IPS-15b (cell line): ENCODE data around the gene CHST8.

Source experiments
- H3K27me3 ChIP-seq: one replicate; pipeline ENCODE4 v1.6.1; 2013; ENCODE audit warnings: low read length; ENCODE audit not compliant: control insufficient read depth, insufficient read depth
- H3K36me3 ChIP-seq: one replicate; pipeline ENCODE4 v1.6.1; 2013; ENCODE audit warnings: low read length; ENCODE audit not compliant: control insufficient read depth, insufficient read depth
- H3K4me1 ChIP-seq: one replicate; pipeline ENCODE4 v1.6.1; 2013; ENCODE audit warnings: mild to moderate bottlenecking, low read length; ENCODE audit not compliant: control insufficient read depth, insufficient read depth
- H3K4me3 ChIP-seq: one replicate; pipeline ENCODE4 v1.5.1; 2013; ENCODE audit warnings: low read depth, low read length
- H3K9ac ChIP-seq: one replicate; pipeline ENCODE4 v1.6.1; 2013; ENCODE audit warnings: low read depth, mild to moderate bottlenecking, low read length
- H3K9me3 ChIP-seq: one replicate; pipeline ENCODE4 v1.6.1; 2013; ENCODE audit warnings: mild to moderate bottlenecking, low read length; ENCODE audit not compliant: control insufficient read depth, insufficient read depth

The CHST8 gene

DNA sequence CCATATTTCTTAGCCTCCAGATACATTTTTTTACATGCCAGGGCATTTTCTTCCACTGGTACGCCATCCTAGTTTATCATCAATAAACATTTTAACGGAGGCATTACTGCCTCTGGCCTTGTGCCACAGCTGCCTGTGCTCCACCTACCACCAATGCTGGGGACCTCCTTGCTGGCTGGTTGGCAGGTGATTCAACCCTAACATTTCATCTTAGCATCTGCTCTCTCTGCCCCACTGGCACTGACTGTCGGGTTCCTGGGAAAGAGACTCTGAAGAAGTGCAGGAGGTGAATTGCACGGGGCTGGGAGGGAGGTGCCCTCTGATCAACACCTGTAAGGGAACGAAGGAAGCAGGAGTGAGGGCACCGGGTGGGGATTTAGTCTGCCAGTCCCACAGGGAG, 123.5 kb downstream of the CHST8 start:
- Histone ChIP-seq H3K9ac (no peak overlapping the region), H3K27me3 (no peaks in the 10 kb centered on the region), H3K4me3 (no peak overlapping the region), H3K9me3 (no peaks in the 10 kb centered on the region), H3K4me1 (no peaks in the 10 kb centered on the region), H3K36me3 (peaks cover 3% of the 10 kb centered on the region)

DNA sequence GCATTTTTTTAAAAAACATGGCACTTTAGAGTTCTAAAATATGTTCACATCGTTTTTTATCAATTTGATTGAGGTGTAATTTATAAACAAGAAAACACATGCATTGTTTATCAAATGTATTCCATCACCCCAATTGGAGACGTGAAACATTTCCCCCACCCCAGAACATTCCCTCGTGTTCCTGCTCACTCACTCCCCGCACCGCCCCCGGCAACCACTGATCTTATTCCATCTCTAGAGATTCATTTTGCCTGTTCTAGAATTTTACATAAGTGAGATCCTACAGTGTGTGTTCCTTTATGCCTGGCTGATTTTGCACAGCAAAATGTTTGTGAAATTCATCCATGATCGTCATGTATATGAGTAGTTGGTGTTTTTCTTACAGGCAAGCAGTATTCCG, 124.4 kb downstream of the CHST8 start:
- Histone ChIP-seq H3K4me1 (no peaks in the 10 kb centered on the region), H3K9me3 (no peaks in the 10 kb centered on the region), H3K27me3 (no peaks in the 10 kb centered on the region), H3K4me3 (no peak overlapping the region), H3K36me3 (peaks cover 3% of the 10 kb centered on the region), H3K9ac (no peak overlapping the region)

DNA sequence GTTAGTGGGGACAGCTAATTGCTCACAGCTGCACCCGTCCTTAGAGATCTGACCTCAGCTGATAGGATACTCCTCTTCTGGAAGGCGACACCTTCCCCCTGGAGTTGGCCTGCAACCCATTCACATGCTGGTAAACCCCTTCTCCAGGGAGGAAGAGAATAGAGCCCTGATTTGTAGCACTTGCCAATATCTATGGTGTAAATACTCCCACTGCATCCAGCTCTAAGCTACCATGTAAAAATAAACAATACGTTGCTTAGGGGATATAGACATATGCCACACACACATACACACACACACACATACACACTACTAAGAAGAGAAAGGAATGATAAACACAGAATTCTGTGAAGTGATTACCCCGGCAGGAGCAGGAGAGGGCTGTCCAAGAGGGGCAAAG, 125.5 kb downstream of the CHST8 start:
- Histone ChIP-seq H3K27me3 (no peaks in the 10 kb centered on the region), H3K9ac (no peak overlapping the region), H3K4me3 (no peak overlapping the region), H3K4me1 (no peaks in the 10 kb centered on the region), H3K9me3 (no peaks in the 10 kb centered on the region), H3K36me3 (peaks cover under 1% of the 10 kb centered on the region)

DNA sequence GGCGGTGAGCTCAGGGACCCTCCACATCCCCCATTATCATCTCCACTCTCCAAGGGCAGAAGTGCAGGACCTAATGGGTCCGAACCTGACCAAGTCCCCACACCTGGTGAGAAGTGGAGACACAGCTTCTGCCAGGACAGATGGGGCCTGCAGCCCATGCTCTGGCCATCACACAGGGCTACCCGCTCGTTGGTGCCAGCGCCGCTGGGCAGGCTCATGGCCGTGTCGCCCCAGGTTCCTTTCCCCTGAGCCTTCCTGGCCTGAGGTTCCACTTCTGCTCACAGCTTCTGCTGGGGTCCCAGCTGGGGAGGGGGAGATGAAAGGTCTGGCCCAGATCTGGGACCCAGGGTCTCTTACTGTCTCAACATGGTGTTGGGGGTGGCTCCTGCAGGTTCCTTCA, 126.5 kb downstream of the CHST8 start:
- Histone ChIP-seq H3K4me1 (no peaks in the 10 kb centered on the region), H3K9ac (no peak overlapping the region), H3K27me3 (no peaks in the 10 kb centered on the region), H3K36me3 (no peaks in the 10 kb centered on the region), H3K9me3 (no peaks in the 10 kb centered on the region), H3K4me3 (no peak overlapping the region)

DNA sequence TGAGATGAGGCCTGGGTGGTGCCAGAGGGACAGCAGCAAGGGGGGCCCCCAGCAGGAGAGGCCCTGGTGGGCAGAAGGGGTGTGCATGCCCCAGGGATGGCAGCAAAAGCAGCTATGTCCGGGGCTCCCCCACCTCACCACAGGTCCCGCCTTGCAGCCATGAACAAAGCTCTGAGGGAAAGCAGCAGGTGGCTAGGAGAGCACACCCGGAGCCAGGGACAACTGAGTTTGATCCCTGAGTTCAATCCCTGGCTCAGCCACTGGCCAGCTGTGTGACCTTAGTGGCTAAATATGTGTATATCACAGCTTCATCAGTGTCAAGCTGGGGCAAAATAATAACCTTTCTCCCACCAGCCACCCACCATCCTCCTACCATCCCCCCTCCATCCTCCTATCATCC, 127.3 kb downstream of the CHST8 start:
- no peak overlapping the region for H3K9ac ChIP-seq
- no peaks in the 10 kb centered on the region for H3K36me3 ChIP-seq
- H3K4me3 ChIP-seq: no peak overlapping the region
- H3K27me3 ChIP-seq: no peaks in the 10 kb centered on the region
- H3K9me3 ChIP-seq: no peaks in the 10 kb centered on the region
- H3K4me1 ChIP-seq: no peaks in the 10 kb centered on the region

DNA sequence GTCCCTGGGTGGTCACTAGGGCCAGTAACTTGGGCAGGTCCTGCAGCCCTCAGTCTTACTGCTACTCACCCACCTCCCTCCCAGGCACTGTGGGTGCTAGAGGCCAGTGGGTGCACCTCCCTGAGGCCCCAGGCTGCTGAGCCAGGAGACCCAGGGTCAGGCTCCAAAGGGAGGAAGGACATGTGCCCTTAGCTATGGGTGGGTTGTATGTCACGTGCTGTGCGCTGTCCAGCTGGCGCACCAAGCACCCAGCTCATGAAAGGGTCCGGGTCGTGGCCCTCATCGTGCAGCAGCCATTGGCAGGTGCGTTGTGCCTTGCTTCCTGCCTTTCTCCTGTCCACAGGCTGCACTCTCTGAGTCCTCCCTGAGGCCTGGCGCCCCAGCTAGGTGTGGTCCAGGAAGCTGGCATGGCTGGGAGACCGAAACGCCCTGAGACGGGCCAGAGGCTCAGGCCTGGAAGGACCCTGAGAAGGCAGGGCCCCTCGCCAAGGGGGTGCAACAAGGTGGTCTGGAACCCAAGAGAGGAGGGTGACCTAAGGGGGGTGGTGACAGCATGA, 127.9 kb downstream of the CHST8 start:
- Histone ChIP-seq H3K4me3 (no peak overlapping the region), H3K4me1 (no peaks in the 10 kb centered on the region), H3K9me3 (no peaks in the 10 kb centered on the region), H3K27me3 (no peaks in the 10 kb centered on the region), H3K9ac (no peak overlapping the region), H3K36me3 (no peaks in the 10 kb centered on the region)

DNA sequence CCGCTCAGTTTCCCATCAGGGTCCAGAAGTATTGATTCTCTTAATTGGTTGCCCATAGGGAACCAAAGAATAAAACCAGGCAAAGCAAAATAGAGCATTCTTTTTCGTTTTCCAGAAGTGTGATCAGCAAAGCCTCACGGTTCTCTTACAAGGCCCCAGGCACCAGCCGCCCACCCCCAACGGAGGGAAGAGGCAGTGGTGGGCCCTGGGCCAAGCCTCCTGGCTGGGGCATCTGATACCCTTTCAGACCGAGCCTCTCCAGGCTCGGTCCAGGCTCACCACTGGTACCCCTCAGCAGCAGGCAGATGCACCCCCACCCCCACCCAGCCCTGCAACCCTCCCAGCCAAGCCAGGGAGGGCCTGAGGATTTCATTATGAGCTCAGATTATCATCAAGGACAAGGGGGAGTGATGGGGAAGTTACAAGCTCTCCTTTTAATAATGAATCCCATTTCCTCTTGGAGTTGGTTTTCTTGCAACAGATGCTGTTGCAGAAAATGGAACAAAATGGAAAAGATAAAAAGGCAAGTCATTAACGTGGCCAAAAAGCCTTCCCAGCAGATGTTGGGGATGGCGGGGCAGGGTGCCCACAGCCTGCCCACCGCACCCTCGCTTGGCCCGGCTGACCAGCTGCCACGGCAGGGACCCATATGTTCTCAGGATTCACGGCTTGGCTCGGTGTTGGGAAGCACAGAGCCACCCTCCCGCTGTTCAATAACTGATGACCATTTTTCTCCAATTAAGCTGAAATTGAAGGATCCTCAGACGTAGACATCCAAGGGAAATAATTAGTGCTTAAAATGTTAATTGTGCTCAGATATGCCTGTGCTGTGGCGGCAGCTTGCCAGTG, 129.1 kb downstream of the CHST8 start:
- no peak overlapping the region for H3K9ac ChIP-seq
- H3K36me3 ChIP-seq: no peaks in the 10 kb centered on the region
- H3K4me1 ChIP-seq: no peaks in the 10 kb centered on the region
- no peaks in the 10 kb centered on the region for H3K27me3 ChIP-seq
- H3K4me3 ChIP-seq: no peak overlapping the region
- no peaks in the 10 kb centered on the region for H3K9me3 ChIP-seq

DNA sequence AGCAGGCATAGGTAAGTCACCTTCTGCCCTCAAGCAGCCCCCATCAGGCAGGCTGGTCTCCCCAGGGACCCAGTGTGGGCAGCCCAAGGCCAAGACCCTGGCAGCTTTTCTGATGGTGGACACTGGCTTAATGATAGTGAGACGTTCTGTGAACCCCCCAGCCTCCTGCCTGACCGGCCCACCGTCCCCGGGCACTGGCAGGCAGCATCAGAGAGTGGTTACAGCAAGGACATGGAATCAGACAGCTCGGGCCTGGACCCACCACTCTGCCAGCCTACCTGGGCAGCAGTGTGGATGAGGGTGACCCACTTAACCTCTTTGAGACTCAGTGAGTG, 129.7 kb downstream of the CHST8 start:
- no peaks in the 10 kb centered on the region for H3K27me3 ChIP-seq
- H3K36me3 ChIP-seq: no peaks in the 10 kb centered on the region
- no peak overlapping the region for H3K9ac ChIP-seq
- no peaks in the 10 kb centered on the region for H3K9me3 ChIP-seq
- no peaks in the 10 kb centered on the region for H3K4me1 ChIP-seq
- no peak overlapping the region for H3K4me3 ChIP-seq

DNA sequence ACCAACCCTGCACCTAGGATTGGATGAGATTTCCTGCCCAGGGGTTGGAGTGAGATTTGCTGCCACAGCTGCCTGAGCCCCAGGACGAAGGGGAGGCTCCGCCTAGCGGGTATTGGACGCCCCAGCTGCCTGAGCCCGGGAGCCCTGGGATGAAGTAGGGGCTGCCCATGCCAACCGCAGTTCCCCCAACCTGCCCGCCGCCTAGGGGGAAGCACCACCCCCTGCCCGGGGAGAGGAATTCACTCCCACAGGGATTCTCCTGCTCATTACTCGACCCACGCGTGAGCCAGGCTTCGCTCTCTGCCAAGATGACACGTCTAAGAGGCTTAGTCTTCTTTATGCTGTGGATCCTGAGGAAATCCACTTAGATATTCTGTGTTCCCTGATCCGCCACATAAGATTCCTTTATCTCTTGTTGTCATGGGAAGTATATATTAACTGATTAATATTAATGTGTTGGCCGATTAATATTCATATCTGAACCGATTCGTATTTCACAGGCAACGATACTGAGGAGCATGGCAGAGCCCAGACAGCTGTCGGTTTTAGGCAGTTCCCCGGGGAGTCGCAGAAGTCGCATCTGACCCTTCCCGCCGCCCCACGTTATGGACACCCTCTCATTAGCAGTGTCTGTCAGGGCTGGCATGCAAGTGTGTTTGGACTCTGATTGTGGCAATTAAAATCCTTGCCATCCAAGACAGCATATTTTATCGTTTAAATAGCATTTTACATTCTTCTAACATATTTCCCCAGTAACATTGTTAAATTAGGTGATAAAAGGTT, 130.5 kb downstream of the CHST8 start:
- no peaks in the 10 kb centered on the region for H3K9me3 ChIP-seq
- H3K4me3 ChIP-seq: no peak overlapping the region
- no peak overlapping the region for H3K9ac ChIP-seq
- no peaks in the 10 kb centered on the region for H3K36me3 ChIP-seq
- no peaks in the 10 kb centered on the region for H3K27me3 ChIP-seq
- H3K4me1 ChIP-seq: no peaks in the 10 kb centered on the region

DNA sequence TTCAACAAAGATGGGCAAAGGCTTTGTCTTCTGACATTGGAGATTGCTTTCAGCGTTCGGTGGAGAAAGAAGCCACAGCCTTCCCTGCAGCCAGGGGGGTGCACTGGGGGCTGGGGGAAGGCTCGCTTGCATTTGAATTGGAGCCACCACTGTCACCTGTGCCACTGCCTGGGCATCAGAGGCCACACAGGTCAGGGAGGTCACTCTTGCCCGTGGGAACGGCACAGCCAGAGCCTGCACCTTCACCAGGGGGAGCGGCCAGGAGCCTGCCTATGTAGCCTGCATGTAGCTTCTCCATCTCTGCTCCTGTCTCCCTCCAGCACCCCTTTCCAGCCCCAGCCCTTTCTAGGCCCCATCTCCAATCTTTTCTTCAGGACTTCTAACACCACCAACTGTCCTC, 131.2 kb downstream of the CHST8 start:
- no peak overlapping the region for H3K9ac ChIP-seq
- no peaks in the 10 kb centered on the region for H3K9me3 ChIP-seq
- no peaks in the 10 kb centered on the region for H3K4me1 ChIP-seq
- H3K36me3 ChIP-seq: no peaks in the 10 kb centered on the region
- no peaks in the 10 kb centered on the region for H3K27me3 ChIP-seq
- no peak overlapping the region for H3K4me3 ChIP-seq

DNA sequence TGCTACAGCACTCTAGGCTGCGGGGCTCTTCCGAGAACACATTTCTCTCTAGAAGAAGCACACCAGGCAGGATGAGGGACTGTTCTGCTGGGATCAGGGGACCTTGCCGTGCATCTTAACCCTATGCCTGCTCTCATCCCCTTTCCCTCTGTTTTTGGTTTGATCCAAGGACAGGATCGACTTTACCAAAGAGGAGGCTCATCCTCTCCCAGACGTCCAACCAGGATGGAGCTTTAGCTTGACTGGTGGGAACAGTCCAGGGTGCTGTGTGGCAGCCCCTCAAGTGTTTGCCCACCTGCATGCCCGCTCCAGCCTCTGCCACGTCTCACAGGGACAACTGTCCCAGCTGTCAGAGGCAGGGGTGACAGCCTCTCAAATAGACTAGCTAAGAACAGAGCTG, 132.6 kb downstream of the CHST8 start:
- Histone ChIP-seq H3K4me3 (no peak overlapping the region), H3K36me3 (no peaks in the 10 kb centered on the region), H3K9me3 (no peaks in the 10 kb centered on the region), H3K27me3 (no peaks in the 10 kb centered on the region), H3K9ac (no peak overlapping the region), H3K4me1 (no peaks in the 10 kb centered on the region)
